ENCODE data around the gene CNOT2. TPM values are rescaled to one million over a fixed set of nuclear protein-coding genes. Genes with fewer than 3 reads are reported as not detected.

The CNOT2 gene
- total RNA-seq, 4 donors from 2014 or later = 36.8 to 204 (median 139) TPM

GRCh38 chr12:70351076-70351475, 107.8 kb downstream of the CNOT2 start:
- H3K9me3 ChIP-seq = no peaks in the 10 kb centered on the region
- H3K4me3 ChIP-seq = no peak overlapping the region
- H3K36me3 ChIP-seq = peaks cover 0 to 28% (median 10%) of the 10 kb centered on the region in 4 donors
- H3K27me3 ChIP-seq = no peaks in the 10 kb centered on the region
- 92 to 94% methylated on average over 2 of the region's 2 CpGs for WGBS, 2 donors (ENCODE audit: low coverage in 1 of 2)
- in situ Hi-C loops (cut with MboI; ENCODE audit: low pct_ligation_motif_present in 1 of 4, low pct_unique_long_range_greater_than_20kb in 1 of 4, low sequenced_read_pairs in 3 of 4) (loop anchor here in 2 of 4 donors (25.0 kb wide), 2 partner anchors 114 to 439 kb away; partner anchors contain the start of gene CNOT2 (in 1 of the 2)), intact Hi-C loops (cut with DNase I; ENCODE audit: low total_unique reads) (no loop called here)
- no peak for DNase-seq
- H3K27ac ChIP-seq = no peak overlapping the region
- TF ChIP-seq EP300 (IDR thresholded peaks at IDR 0.05; ENCODE audit: low read depth) (no peak), POLR2A (IDR thresholded peaks at IDR 0.05) (no peak), CTCF (IDR thresholded peaks at IDR 0.05) (no peak), POLR2AphosphoS5 (IDR thresholded peaks at IDR 0.05) (no peak)
- no peaks in the 10 kb centered on the region for H3K4me1 ChIP-seq

GRCh38 chr12:70353780-70354660, 110.8 kb downstream of the CNOT2 start:
- Histone ChIP-seq H3K36me3 (peaks cover 0 to 22% (median 5%) of the 10 kb centered on the region in 4 donors), H3K27ac (no peak overlapping the region), H3K4me3 (no peak overlapping the region), H3K27me3 (no peaks in the 10 kb centered on the region), H3K9me3 (no peaks in the 10 kb centered on the region), H3K4me1 (no peaks in the 10 kb centered on the region)
- in situ Hi-C loops (cut with MboI; ENCODE audit: low pct_ligation_motif_present in 1 of 4, low pct_unique_long_range_greater_than_20kb in 1 of 4, low sequenced_read_pairs in 3 of 4) (loop anchor here in 2 of 4 donors (25.0 kb wide), 2 partner anchors 117 to 442 kb away; partner anchors contain the start of gene CNOT2 (in 1 of the 2)), intact Hi-C loops (cut with DNase I; ENCODE audit: low total_unique reads) (no loop called here)
- TF ChIP-seq POLR2AphosphoS5 (IDR thresholded peaks at IDR 0.05) (no peak), CTCF (IDR thresholded peaks at IDR 0.05) (no peak), EP300 (IDR thresholded peaks at IDR 0.05; ENCODE audit: low read depth) (no peak), POLR2A (IDR thresholded peaks at IDR 0.05) (no peak)
- no peak for DNase-seq
- 87 to 88% methylated on average over 6 of the region's 6 CpGs for WGBS, 2 donors (ENCODE audit: low coverage in 1 of 2)

- in situ Hi-C loops (cut with MboI; ENCODE audit: low pct_ligation_motif_present in 1 of 4, low pct_unique_long_range_greater_than_20kb in 1 of 4, low sequenced_read_pairs in 3 of 4) = loop anchor here in 2 of 4 donors (25.0 kb wide), 2 partner anchors 117 to 442 kb away; partner anchors contain the start of gene CNOT2 (in 1 of the 2)
- WGBS, 2 donors (ENCODE audit: low coverage in 1 of 2) = 75 to 84% methylated on average over 3 of the region's 3 CpGs
- Histone ChIP-seq H3K36me3 (peaks cover 0 to 22% (median 5%) of the 10 kb centered on the region in 4 donors), H3K4me1 (no peaks in the 10 kb centered on the region), H3K9me3 (no peaks in the 10 kb centered on the region), H3K4me3 (no peak overlapping the region), H3K27ac (no peak overlapping the region), H3K27me3 (no peaks in the 10 kb centered on the region)
- TF ChIP-seq POLR2A (IDR thresholded peaks at IDR 0.05) (no peak), CTCF (IDR thresholded peaks at IDR 0.05) (no peak), EP300 (IDR thresholded peaks at IDR 0.05; ENCODE audit: low read depth) (no peak), POLR2AphosphoS5 (IDR thresholded peaks at IDR 0.05) (no peak)
- DNase-seq = no peak
- intact Hi-C loops (cut with DNase I; ENCODE audit: low total_unique reads) = no loop called here
These were observed 111.6 kb downstream of the CNOT2 start for GRCh38 chr12:70354787-70355186.

DNA sequence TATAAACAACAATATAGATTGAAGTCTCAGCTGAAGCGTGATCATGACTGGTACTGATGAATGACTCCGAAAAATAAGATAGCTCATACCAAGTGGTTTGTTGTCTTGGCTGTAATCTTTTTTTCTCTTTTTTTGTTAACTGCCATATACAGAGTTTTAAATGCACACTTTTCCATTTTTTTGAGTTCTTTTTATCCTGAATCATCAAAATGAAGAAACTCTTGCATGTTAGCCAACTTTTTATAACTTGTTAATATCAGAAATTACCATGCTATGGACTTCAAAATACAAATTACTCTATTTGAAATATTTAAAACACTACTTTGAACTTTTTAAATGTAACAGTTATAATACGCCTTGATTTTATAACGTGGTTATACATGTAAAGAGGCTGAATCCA, 112.7 kb downstream of the CNOT2 start:
- intact Hi-C loops (cut with DNase I; ENCODE audit: low total_unique reads) = no loop called here

More for the DNA sequence above, 112.7 kb downstream of the CNOT2 start:
- no peak overlapping the region for H3K27ac ChIP-seq
- no peak for TF ChIP-seq CTCF (IDR thresholded peaks at IDR 0.05)
- TF ChIP-seq EP300 (IDR thresholded peaks at IDR 0.05; ENCODE audit: low read depth) = no peak
- no peak for TF ChIP-seq POLR2A (IDR thresholded peaks at IDR 0.05)
- no peak for TF ChIP-seq POLR2AphosphoS5 (IDR thresholded peaks at IDR 0.05)
- H3K4me3 ChIP-seq = no peak overlapping the region
- no peak for DNase-seq
- H3K27me3 ChIP-seq = no peaks in the 10 kb centered on the region
- no peaks in the 10 kb centered on the region for H3K9me3 ChIP-seq
- H3K36me3 ChIP-seq = peaks cover 0 to 22% (median 5%) of the 10 kb centered on the region in 4 donors
- H3K4me1 ChIP-seq = no peaks in the 10 kb centered on the region
- in situ Hi-C loops (cut with MboI; ENCODE audit: low pct_ligation_motif_present in 1 of 4, low pct_unique_long_range_greater_than_20kb in 1 of 4, low sequenced_read_pairs in 3 of 4) = loop anchor here in 2 of 4 donors (25.0 kb wide), 2 partner anchors 119 to 444 kb away; partner anchors contain the start of gene CNOT2 (in 1 of the 2)
- 93 to 98% methylated on average over 4 of the region's 4 CpGs for WGBS, 2 donors (ENCODE audit: low coverage in 1 of 2)
